OCI-LY1 (cell line): Measurements from ENCODE around the gene ZBTB20.

Experiments used
- CTCF ChIP-seq: fragments of 200-600 bp; sonication (generic), shearing (Covaris generic); IDR thresholded peaks from 2 replicates; pipeline ENCODE4 v1.5.1; 2017; ENCODE audit warnings: mild to moderate bottlenecking, antibody characterized with exemption, low read length, moderate library complexity, mixed read lengths
- EZH2 ChIP-seq: fragments of 200-600 bp; sonication (generic), shearing (Covaris generic); IDR thresholded peaks from 2 replicates; pipeline ENCODE4 v1.8.0; 2017; ENCODE audit warnings: borderline replicate concordance, mixed run types, mild to moderate bottlenecking, antibody characterized with exemption, low read length, moderate library complexity, mixed read lengths

- TF ChIP-seq CTCF (no peak), EZH2 (no peak)
Observed at GRCh38 chr3:114308377-114308776, 838.7 kb downstream of the ZBTB20 start.
